Hematopoietic multipotent progenitor cell (in vitro differentiated cells): ENCODE measurements around the gene SMYD1. TPM values are rescaled to one million over a fixed set of nuclear protein-coding genes. Genes with fewer than 3 reads are reported as not detected.

Source experiments
- DNase-seq, 3 donors: peaks; one replicate each; pipeline ENCODE4 v3.0.0-alpha.2; 2011 to 2015; ENCODE audit warnings: low read depth in 2 of 3, low spot score in 2 of 3
- total RNA-seq: library from RNA; depleted of rRNA; stranded (reverse); fragments of >200 nt; gene quantifications from one replicate; pipeline ENCODE4 v1.2.3, GENCODE V29; 2012

The SMYD1 gene
- total RNA-seq, 1 donor: not detected

DNA sequence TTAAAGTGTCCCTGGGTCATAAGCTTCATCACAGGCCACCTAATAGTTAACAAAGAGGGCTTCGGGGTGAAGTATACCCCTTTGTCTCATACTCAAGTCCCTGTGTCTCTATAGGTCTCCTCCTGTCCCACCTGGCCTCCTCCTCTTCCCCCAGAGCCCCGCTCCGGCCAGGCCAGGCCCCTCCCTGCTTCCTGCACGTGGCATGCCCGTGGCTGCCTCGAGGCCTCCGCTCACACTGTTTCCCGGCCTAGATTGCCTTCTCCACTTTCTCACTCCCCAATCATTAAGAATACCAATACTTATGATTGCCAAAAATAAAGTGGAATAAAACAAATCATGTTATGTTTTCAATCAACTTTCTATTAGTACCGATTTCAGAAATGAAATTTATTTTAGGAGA, 18.8 kb downstream of the SMYD1 start:
- no peak for DNase-seq

- DNase-seq: no peak
Observed at GRCh38 chr2:88087073-88087472, 19.4 kb downstream of the SMYD1 start.

DNA sequence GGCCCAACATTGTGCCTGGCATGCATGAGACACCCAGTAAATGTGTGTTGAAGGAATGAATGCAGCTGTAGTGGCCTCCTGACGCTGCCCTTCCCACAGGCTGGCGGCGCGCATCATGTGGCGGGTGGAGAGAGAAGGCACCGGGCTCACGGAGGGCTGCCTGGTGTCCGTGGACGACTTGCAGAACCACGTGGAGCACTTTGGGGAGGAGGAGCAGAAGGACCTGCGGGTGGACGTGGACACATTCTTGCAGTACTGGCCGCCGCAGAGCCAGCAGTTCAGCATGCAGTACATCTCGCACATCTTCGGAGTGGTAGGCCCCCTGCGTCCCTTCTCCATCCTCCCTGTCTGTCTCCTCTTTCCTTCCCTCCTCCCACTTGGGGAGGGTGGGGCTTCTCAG, 20.1 kb downstream of the SMYD1 start:
- DNase-seq: no peak

DNA sequence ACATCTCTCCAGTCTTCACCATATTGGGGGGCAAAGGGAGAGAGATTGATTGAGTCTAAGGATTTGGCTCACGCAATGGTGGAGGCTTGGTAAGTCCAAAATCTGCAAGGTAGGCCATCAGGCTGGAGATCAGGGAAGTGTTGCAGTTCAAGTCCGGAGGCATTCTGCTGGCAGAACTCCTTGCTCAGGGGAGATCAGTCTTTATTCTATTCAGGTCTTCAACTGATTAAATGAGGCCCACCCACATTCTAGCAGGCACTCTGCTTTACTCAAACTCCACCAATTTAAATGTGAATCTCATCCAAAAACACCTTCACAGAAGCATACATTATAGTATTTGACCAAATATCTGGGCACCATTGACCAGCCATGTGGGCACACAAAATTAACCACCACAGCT, 21.4 kb downstream of the SMYD1 start:
- no peak for DNase-seq

DNA sequence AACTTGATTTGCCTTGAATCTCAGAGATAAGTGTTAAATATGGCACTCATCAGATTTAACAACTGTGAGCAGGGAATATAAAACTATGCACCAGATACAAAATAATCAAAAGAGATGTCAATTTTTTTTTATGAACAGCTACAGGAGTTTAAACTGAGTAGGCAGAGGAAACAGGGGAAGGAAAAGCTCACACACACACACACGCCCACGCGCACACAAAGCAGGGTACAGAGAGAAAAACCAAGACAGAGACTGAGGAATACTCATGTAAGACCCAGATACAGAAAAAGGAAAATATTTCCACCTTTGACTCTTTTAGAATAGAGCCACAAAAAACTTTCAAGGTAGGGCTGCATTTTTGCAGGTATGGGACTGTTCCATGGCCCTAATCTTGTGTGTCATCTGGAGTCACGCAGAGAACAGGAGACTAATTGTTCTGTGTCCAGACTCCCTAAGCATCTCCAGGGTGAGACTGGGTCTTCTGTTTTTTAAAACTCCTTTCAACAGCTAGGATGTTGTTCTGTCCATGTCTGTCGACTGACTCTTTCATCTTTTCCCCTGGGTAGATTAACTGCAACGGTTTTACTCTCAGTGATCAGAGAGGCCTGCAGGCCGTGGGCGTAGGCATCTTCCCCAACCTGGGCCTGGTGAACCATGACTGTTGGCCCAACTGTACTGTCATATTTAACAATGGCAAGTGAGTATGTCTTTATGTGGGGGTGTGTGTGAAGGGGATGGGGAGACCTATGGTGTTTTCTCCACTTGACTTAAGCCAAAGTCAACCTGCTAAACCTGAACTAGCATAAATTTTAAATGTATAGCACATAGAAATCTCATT, 23.0 kb downstream of the SMYD1 start:
- no peak for DNase-seq

DNA sequence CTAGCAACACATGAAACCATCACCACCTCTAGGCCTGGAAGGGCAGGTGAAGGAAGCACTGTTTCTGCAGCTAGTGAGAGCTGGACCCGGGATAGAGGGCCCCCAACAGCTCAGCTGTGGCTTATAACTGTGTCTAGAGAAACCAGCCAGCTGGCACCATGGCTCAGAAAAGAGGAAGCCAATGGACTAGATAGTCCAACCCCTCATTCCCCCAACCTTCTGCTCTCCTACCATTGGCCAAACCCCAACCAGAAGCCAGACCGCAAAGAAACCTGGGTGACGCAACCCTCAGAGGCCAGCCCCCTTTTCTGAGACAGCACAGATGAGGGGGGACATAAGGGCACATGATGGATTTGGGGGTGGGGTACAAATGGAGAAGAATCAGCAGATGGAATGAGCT, 24.3 kb downstream of the SMYD1 start:
- no peak for DNase-seq

GRCh38 chr2:88092773-88093172, 25.1 kb downstream of the SMYD1 start:
- DNase-seq: no peak

GRCh38 chr2:88095022-88095421, 27.4 kb downstream of the SMYD1 start:
- no peak for DNase-seq

GRCh38 chr2:88096708-88097107, 29.1 kb downstream of the SMYD1 start:
- no peak for DNase-seq

GRCh38 chr2:88097192-88097591, 29.6 kb downstream of the SMYD1 start:
- no peak for DNase-seq

GRCh38 chr2:88097891-88098557, 30.4 kb downstream of the SMYD1 start:
- no peak for DNase-seq

DNA sequence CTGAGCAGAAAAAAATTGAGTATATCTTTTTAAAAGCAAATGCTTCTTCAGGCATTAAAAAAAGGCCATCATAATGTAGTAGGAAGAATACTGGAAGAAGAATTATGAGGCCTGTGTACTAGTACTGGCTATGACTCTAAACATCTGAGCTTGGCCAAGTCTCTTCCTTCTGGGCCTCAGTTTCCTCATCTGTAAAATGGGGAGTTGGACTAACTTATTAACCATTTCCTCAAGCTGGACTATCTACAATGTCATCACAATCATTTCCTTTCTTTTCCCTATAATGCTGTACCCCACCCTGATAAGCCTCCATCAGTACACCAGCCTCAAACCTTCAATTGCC, 30.9 kb downstream of the SMYD1 start:
- DNase-seq: no peak

DNA sequence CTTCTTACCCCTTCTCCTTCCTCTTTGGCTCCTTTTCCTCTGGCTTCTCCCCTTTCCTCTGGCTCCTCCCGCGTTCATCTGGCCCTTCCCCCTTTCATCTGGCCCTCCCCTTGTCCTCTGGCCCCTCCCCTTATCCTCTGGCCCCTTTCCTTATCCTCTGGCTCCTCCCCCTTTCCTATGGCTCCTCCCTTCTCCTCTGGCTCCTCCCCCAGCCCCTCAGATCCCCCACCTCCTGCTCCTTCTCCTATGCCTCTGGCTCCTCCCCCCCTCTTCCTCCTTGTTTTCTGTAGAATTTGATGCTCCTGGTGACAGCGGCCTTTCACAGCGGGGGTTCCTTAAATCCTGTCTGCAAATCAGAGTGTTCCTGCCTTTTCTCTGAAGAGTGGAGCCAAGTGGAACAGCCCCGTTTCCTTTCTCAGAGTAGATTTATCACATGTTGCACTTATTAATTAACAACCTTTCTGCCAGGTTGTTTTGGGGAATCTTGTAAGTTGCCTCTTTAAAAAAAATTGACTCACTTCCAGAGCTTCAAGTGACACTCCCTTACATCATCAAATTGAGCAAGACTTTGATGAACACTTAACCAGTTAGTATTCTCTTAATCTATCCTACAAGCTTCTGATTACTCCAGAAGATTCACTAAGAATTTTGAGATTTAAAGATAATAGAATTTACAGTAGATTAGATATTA, 32.3 kb downstream of the SMYD1 start:
- peak in 1 of 3 donors; percentile 5 for DNase-seq

DNA sequence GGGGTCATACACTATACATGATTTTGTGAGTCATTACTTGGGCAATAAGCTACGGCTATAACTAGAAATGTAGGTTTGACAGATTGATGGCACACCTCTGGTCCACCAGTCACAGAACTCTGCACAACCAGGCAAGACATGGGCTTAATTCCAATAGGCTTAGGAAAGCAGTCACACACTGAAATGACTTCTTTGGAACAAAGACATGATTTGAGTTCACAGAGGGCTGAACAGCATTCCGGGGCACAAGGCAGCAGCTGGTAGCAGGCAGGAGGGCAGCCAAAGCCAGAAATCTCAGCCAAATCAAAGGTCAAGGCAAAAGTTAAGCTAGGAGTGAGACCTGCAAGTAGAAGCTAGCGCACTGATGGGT, 32.8 kb downstream of the SMYD1 start:
- no peak for DNase-seq

GRCh38 chr2:88108796-88109195, 41.2 kb downstream of the SMYD1 start:
- no peak for DNase-seq

- no peak for DNase-seq
Observed at GRCh38 chr2:88110830-88111229, 43.2 kb downstream of the SMYD1 start.

DNA sequence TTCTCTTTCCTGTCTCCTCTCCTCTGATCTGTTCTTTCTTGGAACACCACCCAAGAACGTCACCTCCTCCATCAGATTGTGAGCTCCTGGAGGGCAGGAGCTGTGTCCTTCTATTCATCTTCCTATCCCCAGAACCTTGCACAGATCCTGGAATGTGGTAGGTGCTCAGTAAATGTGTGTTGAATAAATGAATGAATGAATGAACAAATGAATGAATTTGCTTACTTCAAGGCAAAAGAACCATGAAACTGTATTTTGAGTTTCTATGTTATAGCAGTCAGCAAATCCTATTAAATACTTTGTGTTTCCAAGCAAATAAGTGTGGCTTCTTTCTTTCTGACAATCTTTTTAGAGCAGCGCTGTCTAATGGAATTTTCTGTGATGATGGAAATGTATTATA, 45.4 kb downstream of the SMYD1 start:
- no peak for DNase-seq

GRCh38 chr2:88114889-88115288, 47.3 kb downstream of the SMYD1 start:
- no peak for DNase-seq

DNA sequence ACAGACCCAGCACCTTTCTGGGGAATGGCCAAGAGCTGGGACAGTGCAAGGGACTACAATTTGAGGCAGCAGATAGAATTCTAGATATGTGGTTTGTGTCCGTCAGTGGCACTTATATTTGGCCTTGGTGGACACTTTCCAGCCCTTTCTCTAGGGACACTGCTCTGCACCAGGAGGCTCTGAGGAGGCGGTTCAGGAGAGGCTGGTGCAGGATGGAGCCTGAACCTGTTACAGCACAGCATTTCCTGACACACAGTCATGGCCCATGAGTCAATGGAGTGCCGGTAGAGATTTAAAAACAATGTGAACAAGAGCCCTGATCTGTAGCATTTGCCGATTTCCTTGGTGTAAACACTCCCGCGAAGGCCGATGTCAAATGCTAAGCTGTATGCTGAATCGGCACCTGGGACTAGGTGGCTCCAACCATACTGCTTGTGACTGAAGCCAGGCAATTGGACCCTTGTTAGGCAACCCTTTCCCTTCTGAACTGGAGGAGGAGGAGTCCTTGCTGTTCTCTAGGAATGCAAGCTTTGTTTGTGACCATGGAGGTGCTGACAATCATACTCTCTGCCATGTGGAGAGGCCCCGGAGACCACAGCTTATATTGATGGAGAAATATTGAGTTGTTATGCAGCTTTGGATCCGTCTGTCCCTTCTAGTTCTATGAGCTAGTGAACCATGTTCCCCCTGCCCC, 48.3 kb downstream of the SMYD1 start:
- DNase-seq: no peak

DNA sequence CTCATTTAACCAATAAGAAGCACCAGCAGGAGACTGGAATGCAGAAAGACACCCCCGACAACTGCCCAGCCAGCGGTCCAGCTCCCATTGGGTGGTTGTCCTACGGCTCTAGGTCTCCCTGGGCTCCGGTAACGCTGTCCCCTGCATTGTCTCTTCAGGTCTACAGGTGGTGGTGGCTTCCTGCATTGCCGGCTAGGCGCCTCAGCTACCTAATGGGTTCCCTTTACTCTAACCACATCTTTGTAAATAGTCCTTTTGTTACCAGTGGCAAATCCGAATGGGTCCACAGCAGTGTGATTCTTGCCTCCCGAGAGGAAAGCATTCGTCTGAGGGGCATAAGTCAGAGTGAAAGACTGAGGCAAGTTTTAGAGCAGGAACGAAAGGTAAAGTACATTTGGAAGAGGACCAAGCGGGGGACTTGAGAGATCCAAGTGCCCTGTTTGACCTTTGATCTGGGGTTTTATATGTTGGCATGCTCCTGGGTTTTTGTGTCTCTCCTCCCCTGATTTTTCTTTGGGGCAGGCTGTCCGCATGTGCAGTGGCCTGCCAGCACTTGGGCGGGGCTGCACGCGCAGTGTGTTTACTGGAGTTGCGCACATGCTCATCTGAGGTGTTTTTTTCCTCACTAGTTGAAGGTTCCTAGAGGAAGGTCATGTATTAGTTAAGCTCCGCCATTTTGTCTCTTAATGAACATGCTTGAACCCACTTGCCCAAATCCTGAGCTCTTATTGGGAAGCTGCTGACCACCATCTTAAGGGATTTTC, 49.2 kb downstream of the SMYD1 start:
- DNase-seq: no peak

DNA sequence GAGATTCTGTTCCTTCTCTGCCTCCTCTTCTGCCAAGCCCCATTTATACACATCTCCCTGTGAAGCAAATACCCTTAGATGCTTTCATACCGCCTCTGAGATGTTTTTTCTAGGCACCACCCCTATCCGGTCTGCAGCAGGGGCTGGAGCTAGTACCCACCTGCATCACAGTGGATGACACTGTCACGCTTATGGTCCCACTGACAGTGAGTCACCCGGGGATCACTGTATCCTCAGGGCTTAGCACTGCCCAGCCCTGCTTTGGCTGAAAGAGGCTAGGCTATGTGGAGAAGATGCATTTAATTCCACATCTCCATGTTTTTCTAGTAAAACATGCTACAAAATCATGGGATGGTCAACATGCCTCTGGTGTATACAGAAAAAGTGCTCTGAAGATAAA, 50.3 kb downstream of the SMYD1 start:
- no peak for DNase-seq
